ENCODE data around the gene RBM25.

Gene RBM25

DNA sequence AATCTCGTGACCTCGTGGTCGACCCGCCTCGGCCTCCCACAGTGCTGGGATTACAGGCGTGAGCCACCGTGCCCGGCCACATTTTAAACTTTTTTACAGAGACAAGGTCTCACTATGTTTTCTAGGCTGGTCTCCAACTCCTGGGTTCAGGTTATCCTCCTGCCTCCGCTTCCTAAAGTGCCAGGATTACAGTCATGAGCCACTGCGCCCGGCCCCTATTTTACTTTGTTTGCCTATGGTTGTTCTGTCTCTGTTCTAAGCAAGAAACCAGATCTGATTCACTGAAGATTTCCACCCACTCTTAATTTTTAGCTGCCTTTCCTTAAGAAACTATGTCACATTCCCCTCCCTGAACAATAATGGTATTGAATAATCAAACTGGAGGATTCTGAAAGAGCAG lies 39.1 kb downstream of the RBM25 start:
- H3K4me3 ChIP-seq = no peak overlapping the region
- H3K27ac ChIP-seq = no peak overlapping the region

DNA sequence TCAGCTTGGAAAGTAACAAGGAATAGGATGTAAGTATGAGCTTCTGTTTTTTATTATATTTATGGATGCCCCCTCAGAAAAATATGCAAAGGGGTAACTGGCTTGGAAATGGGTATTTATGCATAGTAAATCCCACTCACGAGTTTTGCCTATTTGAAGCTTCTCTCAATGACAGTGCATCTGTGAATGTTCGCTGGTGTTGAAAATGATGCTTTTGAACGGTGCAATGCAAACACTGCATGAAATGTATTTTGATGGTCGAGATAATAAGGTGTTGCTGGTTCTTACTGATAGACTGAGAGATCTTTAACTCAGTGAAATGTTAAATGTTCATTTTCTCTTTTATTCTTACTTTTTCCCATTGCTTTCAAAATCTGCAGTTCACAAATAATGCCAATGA lies 42.0 kb downstream of the RBM25 start:
- Histone ChIP-seq H3K27ac (no peak overlapping the region), H3K4me3 (no peak overlapping the region)

DNA sequence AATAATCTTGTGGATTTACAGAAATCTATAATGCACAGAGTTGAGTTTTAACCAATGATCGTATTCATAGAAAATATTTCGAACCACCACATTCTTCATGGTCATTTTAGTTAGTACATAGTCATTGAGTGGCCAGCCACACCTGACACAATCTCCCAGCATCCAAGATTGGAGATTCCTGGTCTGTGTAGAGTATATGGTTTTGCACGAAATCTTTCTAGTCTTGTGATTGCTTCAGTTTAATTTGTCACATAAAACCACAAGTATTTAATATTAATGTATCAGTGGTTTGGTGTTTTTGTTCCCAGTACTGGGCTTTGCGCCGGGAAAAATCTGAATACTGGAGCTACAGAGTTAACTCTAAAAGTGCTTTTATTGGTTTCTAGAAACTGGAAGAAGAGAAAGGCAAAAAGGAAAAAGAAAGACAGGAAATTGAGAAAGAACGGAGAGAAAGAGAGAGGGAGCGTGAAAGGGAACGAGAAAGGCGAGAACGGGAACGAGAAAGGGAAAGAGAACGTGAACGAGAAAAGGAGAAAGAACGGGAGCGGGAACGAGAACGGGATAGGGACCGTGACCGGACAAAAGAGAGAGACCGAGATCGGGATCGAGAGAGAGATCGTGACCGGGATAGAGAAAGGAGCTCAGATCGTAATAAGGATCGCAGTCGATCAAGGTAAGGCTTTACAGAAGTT lies 44.6 kb downstream of the RBM25 start:
- Histone ChIP-seq H3K27ac (no peak overlapping the region), H3K4me3 (no peak overlapping the region)

DNA sequence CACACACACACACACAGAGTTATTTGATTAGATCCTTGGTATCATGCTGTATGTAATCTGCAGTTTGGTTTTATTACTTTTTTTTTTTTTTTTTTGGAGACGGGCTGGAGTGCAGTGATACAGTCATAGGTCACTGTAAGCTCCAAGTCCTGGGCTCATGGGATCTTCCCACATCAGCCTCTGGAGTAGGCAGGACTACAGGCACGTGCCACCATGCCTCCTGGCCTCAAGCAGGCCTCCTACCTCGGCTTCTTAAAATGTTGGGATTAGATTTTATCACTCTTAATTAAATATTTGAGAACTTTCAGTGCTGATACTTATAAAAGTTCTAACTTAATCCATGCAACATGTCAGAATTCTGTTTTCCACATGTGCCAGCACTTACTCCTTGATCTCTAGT lies 46.7 kb downstream of the RBM25 start:
- no peak overlapping the region for H3K4me3 ChIP-seq
- no peak overlapping the region for H3K27ac ChIP-seq

DNA sequence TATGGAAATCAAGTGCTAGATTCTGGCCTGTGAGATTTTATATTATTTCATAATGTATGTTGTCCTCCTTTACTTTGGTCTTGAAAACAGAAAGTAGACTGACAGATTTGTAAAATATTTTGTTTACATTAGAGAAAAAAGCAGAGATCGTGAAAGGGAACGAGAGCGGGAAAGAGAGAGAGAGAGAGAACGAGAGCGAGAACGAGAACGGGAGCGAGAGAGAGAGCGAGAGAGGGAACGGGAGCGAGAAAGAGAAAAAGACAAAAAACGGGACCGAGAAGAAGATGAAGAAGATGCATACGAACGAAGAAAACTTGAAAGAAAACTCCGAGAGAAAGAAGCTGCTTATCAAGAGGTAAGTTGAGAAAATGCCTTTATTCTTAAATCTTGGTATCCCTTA lies 47.4 kb downstream of the RBM25 start:
- no peak overlapping the region for H3K4me3 ChIP-seq
- no peak overlapping the region for H3K27ac ChIP-seq

DNA sequence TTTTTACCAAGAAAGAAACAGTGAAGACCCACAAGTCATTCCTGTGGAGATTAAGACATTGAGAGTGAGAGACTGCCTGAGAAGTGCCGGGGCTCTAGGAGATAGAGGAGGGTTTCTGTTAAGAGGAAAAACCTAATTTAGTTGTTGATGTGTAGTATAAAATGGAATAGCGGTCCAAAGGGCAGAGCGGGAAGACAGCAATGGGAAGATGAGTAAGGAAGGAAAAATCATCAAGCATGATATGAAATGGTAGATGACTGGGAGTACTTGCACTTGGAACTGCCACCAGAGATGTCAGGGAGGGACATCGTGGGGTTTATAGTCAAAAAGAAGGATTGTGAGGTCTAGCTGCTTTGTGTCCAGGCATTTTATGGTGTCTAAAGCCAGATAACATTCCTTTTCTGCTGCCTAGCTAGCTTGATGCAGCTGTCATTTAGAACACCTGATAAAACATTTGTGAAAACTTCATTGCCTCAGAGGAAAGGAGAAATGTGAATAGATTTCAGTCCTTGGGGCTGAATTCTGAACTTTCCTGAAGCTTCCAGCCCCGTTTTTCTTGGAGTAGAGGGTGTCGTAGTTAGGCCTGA lies 57.8 kb downstream of the RBM25 start:
- H3K4me3 ChIP-seq = no peak overlapping the region
- H3K27ac ChIP-seq = no peak overlapping the region

DNA sequence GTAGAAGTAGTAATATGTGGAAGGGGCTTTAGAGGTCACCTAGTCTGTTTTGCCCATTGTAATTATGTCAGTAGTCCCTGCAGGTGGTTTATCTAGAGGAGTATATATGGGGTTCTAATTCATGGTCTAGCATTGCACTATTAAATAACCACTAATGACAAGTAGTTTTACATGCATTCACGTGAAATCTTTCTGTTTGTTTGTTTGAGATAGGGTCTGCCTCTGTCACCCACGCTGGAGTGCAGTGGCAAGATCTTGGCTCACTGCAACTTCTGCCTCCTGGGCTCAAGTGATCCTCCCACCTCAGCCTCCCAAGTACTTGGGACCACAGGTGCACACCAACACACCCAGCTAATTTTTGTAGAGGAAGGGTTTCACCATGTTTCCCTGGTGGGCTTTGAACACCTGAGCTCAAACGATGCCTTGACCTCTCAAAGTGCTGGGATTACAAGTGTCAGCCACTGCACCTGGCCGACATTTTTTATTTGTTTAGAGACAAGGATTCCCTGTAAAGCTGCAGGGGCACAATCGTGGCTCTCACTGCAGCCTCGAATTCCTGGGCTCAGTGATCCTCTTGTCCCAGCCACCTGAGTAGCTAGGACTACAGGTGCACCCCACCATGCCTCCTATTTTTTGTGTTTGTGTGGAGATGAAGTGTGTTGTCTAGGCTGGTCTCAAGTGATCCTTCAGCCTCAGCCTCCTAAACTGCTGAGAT lies 66.0 kb downstream of the RBM25 start:
- no peak overlapping the region for H3K4me3 ChIP-seq

DNA sequence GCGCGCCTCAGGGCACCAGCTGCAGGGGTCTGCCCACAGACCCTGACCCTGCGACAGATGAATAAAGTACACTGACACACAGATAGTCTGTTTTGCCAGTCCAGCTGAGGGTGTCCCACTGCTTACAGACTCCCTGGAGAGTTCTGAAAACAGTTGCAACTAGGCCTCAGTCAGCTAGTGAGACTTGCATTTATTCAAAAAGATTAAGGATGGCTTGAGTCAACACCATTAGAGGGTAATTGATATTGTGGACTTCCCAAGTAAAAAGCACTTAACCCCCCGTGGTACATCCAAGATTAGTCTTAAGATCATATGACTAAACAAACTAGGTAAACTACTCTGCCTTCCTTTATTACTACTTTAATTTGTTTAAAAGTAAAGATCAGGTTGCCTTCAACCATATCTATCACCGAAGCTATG lies 66.8 kb downstream of the RBM25 start:
- no peak overlapping the region for H3K27ac ChIP-seq
- no peak overlapping the region for H3K4me3 ChIP-seq

More for the DNA sequence above, 66.0 kb downstream of the RBM25 start:
- H3K27ac ChIP-seq = no peak overlapping the region

DNA sequence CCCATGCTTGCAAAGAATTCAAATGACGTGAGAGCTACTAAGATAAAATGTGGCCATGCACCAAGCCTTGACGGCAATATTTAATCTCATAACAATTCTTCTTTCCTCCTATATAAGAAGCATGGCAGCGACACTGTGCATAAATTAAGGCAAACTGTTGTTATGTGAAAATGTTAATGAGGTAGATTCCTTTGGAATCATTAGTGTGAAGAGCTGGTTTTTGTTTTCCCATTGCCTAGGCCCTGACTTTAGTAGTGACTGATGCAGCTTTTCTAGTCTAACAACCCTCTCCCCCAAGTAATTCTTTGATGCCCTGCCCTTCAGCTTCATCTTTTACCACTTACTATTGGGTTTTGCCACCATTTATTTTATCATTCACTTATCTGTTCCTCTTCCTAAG lies 67.4 kb downstream of the RBM25 start:
- Histone ChIP-seq H3K4me3 (no peak overlapping the region), H3K27ac (no peak overlapping the region)

DNA sequence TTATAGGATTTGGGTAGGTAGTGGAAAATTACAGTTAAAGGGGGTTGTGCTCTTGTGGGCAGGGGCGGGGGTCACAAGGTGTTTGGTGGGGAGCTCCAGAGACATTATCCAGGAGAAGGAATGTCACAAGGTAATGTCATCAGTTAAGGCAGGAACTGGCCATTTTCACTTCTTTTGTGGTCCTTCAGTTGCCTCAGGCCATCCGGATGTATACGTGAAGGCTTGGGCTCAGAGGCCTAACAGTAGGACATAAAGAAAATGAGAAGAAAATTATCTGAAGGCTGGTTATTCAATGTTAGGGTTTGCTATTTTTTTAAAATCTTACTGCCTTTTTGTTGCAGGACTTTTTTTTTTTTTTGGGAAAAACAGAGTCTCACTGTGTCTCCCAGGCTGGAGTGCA lies 75.5 kb downstream of the RBM25 start:
- H3K4me3 ChIP-seq = no peak overlapping the region
- no peak overlapping the region for H3K27ac ChIP-seq

DNA sequence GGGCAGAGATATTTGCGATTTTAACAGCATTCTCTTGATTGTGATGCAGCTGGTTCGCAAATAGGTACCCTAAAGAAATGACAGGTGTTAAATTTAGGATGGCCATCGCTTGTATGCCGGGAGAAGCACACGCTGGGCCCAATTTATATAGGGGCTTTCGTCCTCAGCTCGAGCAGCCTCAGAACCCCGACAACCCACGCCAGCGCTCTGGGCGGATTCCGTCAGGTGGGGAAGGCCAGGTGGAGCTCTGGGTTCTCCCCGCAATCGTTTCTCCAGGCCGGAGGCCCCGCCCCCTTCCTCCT lies 77.7 kb downstream of the RBM25 start:
- peak overlapping the region; percentile 66 to 98 (median 94) for H3K4me3 ChIP-seq
- peak overlapping the region in 20 of 21 experiments; percentile 45 to 99 (median 96) for H3K27ac ChIP-seq

DNA sequence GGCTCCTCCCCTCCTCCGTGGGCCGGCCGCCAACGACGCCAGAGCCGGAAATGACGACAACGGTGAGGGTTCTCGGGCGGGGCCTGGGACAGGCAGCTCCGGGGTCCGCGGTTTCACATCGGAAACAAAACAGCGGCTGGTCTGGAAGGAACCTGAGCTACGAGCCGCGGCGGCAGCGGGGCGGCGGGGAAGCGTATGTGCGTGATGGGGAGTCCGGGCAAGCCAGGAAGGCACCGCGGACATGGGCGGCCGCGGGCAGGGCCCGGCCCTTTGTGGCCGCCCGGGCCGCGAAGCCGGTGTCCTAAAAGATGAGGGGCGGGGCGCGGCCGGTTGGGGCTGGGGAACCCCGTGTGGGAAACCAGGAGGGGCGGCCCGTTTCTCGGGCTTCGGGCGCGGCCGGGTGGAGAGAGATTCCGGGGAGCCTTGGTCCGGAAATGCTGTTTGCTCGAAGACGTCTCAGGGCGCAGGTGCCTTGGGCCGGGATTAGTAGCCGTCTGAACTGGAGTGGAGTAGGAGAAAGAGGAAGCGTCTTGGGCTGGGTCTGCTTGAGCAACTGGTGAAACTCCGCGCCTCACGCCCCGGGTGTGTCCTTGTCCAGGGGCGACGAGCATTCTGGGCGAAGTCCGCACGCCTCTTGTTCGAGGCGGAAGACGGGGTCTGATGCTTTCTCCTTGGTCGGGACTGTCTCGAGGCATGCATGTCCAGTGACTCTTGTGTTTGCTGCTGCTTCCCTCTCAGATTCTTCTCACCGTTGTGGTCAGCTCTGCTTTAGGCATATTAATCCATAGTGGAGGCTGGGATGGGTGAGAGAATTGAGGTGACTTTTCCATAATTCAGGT lies 78.3 kb downstream of the RBM25 start, which contains the start of gene PSEN1:
TSS of gene PSEN1 (plus strand) at position 121 of the 839 bp plus-strand sequence. CDS start 11,513 bp downstream, outside the sequence.
- Histone ChIP-seq H3K27ac (peak within 1 kb of the TSS; percentile 82 to 99 (median 96)), H3K4me3 (peak within 1 kb of the TSS; percentile 66 to 98 (median 94))

DNA sequence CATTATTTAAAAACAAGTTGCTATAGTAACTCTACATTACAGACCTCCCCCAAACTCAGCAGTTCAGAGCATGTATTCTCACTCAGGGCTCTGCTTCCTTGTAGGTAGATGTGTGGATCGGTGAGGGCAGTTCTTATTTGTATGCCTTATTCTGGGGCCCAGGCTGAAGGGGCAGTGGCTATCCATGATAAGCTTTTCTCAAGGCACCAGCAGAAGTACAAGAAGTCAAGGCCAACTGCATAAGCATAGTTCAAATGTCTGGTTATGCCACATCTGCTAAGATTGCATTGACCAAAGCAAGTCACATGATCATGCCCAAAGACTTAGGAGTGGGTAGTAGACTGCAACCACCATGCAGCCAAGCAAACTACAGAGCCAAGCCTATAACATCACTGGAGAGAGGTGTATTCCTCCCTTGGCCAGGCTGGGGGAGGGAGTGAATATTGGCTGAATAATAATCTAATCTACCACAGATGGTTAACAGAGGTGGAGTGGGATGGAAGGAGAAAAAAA lies 82.5 kb downstream of the RBM25 start:
- H3K27ac ChIP-seq = no peak overlapping the region
- H3K4me3 ChIP-seq = no peak overlapping the region

DNA sequence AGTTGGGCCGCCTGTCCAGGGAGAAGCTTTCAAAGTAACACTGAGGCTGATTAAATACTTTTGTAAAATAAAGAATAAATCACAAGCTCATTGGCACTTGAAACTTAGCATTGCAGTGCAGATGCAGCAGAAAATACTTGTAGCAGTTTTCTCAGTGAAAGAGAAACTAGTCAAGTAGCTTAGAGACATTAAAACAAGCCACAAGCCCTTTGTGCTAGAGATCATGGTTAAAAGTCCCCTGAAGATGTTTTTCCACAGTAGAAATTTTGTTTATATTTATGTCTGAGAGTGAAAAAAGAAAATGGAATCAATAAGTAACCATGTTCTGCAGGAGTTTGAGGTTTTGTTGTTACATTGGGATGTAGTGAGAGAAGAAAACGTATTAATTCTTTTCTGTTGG lies 83.9 kb downstream of the RBM25 start:
- H3K27ac ChIP-seq = peak overlapping the region in 1 of 21 experiments; percentile 2
- H3K4me3 ChIP-seq = no peak overlapping the region

DNA sequence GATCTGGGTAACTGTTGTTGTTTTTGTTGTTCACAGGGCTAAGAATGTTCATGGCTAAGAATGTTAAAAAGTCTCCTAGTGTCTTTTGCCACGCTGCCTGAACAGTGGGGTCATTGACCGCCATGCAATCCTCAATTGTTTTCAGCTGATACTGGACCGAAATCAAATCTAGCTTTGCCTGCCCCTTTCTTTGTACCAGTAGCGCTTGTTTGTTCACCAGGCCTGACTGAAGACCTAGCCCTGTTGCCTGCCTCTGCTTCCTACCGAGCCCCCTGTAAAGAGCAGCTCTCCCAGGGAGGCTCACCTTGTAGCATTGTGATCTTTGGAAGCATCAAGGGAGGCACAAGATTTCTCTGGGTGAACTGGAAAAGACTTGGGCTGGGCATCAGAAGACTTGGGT lies 84.7 kb downstream of the RBM25 start:
- peak overlapping the region in 4 of 21 experiments; percentile 2 to 64 (median 40) for H3K27ac ChIP-seq
- no peak overlapping the region for H3K4me3 ChIP-seq

DNA sequence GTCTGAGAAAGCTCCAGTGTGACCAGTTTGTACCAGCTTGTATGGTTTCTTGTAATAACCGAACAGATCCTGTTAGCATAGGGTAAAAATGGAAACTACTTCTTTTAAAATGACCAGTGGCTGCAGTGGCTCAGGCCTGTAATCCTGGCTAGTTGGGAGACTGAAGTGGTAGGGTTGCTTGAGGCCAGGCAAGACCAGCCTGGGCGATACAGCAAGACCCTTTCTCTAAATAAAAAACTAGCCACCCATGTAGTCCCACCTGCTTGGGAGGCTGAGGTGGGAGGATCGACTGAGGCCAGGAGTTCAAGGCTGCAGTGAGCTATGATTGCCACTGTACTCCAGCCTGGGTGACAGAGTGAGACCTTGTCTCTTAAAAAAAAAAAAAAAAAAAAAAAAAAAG lies 85.3 kb downstream of the RBM25 start:
- Histone ChIP-seq H3K27ac (peak overlapping the region in 2 of 21 experiments; percentile 2 to 64), H3K4me3 (no peak overlapping the region)

DNA sequence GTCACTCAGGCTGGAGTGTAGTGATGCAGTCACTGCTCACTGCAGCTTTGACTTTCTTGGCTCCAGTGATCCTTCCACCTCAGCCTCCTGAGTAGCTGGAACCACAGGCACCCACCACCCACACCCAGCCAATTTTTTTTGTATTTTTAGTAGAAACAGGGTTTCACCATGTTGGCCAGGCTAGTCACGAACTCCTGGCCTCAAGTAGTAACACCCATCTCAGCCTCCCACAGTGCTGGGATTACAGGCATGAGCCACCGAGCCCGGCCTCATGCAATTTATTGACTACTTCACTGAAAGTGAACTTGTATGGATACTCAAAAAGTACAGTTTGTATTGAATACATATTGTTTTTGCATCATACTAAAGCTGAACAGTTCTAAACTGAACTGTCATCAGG lies 87.0 kb downstream of the RBM25 start:
- Histone ChIP-seq H3K27ac (no peak overlapping the region), H3K4me3 (no peak overlapping the region)

DNA sequence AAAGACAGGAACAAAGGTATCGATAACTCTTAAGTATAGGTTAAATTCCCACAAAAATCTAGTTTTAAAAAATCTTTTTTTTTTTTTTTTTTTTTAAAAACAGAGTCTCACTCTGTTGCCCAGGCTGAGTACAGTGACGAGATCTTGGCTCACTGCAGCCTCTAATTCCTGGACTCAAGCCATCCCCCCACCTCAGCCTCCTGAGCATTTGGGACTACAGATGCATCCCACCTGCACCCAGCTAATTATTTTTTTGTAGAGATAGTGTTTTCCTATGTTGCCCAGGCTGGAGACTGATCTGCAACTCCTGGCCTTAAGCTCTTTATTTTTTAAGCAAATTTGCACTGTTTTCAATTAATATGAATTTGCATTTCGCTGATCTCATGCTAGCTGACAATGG lies 87.8 kb downstream of the RBM25 start:
- Histone ChIP-seq H3K4me3 (no peak overlapping the region), H3K27ac (no peak overlapping the region)

DNA sequence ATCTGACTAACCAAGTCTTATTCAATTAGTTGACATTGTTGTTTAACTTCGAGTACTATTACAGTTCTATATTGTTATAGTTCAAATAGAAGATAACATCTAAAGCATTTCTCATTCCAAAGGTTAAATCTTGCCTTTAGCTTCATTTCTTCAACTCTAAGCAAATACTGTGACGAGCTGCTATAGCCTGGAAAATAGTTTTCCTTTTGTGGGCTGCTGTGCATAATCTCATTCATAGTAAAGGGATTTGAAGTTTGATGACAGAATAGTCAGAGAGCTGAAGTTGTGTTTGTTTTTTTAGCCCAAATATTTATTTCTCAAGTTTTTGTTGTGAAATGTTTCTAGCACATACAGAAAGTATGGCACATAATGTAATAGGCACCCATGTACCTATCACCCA lies 91.4 kb downstream of the RBM25 start:
- H3K27ac ChIP-seq = no peak overlapping the region
- H3K4me3 ChIP-seq = no peak overlapping the region

DNA sequence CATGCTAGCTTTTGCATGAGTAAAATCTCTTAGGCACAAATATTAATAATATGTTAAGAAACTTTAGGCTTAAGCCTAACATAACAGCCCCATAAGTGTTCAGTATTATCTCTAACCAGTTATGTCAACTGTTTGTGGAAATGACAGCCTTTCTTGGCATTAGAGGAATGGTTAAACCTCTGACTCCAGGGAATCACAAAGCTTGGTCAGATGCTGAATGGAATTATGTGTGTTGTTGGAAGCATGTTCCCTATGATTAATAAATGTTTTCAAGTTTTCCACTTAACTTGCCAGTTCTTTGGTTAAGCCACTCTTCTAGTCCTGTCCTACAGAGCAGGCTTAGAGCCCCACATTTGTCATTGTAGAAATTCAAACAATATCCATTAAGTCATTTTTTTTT lies 94.9 kb downstream of the RBM25 start:
- Histone ChIP-seq H3K27ac (no peak overlapping the region), H3K4me3 (no peak overlapping the region)
